Cortex of kidney (tissue), 1 donor: ENCODE measurements around the gene UBAC2.

ENCODE experiments used
- DNase-seq: peaks from one replicate; lab custom pipeline; 2025; lab: John Stamatoyannopoulos, UW

Gene UBAC2

GRCh38 chr13:99340638-99341037 lies 140.0 kb downstream of the UBAC2 start:
- DNase-seq, result no peak

GRCh38 chr13:99341969-99342722 lies 141.5 kb downstream of the UBAC2 start:
- no peak for DNase-seq

GRCh38 chr13:99342723-99343315 lies 142.2 kb downstream of the UBAC2 start:
- DNase-seq, result no peak

GRCh38 chr13:99344610-99345208 lies 144.1 kb downstream of the UBAC2 start:
- DNase-seq, result no peak

- no peak for DNase-seq
Observed at GRCh38 chr13:99345345-99345744, 144.7 kb downstream of the UBAC2 start.

- no peak for DNase-seq
Observed at GRCh38 chr13:99346335-99347042, 145.8 kb downstream of the UBAC2 start.

GRCh38 chr13:99347335-99347878 lies 146.8 kb downstream of the UBAC2 start:
- no peak for DNase-seq

- no peak for DNase-seq
Observed at GRCh38 chr13:99347911-99348451, 147.3 kb downstream of the UBAC2 start.

GRCh38 chr13:99350191-99350590 lies 149.5 kb downstream of the UBAC2 start:
- no peak for DNase-seq

- DNase-seq, result no peak
Observed at GRCh38 chr13:99351772-99352171, 151.1 kb downstream of the UBAC2 start.

- no peak for DNase-seq
Observed at GRCh38 chr13:99352351-99353245, 151.9 kb downstream of the UBAC2 start.

- no peak for DNase-seq
Observed at GRCh38 chr13:99353246-99353600, 152.6 kb downstream of the UBAC2 start.

- no peak for DNase-seq
Observed at GRCh38 chr13:99353836-99354235, 153.2 kb downstream of the UBAC2 start.

GRCh38 chr13:99354371-99354951 lies 153.8 kb downstream of the UBAC2 start:
- no peak for DNase-seq

- no peak for DNase-seq
Observed at GRCh38 chr13:99355267-99356011, 154.8 kb downstream of the UBAC2 start.

- no peak for DNase-seq
Observed at GRCh38 chr13:99356012-99356261, 155.3 kb downstream of the UBAC2 start.

GRCh38 chr13:99356262-99357091 lies 155.8 kb downstream of the UBAC2 start:
- no peak for DNase-seq

GRCh38 chr13:99357131-99357596 lies 156.5 kb downstream of the UBAC2 start:
- no peak for DNase-seq

GRCh38 chr13:99357941-99358340 lies 157.3 kb downstream of the UBAC2 start:
- no peak for DNase-seq
